NB4 (cell line): ENCODE results near the gene CCNDBP1.
A peak's percentile ranks its signal among the peaks of the same experiment; 100 is the strongest.

Experiments
- DNase-seq: peaks from one replicate; pipeline ENCODE4 v3.0.0; 2010; ENCODE audit warnings: low read depth
- H3K4me3 ChIP-seq: one replicate; pipeline ENCODE4 v1.5.1; 2011; ENCODE audit warnings: mild to moderate bottlenecking, low read depth, low read length, moderate library complexity
- CTCF ChIP-seq: IDR thresholded peaks from one replicate; pipeline ENCODE4 v1.5.1; 2012; ENCODE audit warnings: low read depth, low read length
- MAX ChIP-seq: IDR thresholded peaks from 2 replicates; pipeline ENCODE4 v1.6.1; 2011; ENCODE audit warnings: low read depth, low read length
- MYC ChIP-seq: IDR thresholded peaks from 2 replicates; pipeline ENCODE4 v1.6.1; 2011; ENCODE audit warnings: low read depth, low read length
- POLR2A ChIP-seq: IDR thresholded peaks from 2 replicates; pipeline ENCODE4 v1.6.1; 2011; ENCODE audit warnings: mild to moderate bottlenecking; ENCODE audit not compliant: insufficient read length; ENCODE audit errors: extremely low read depth

Gene CCNDBP1

GRCh38 chr15:43229977-43230376, 44.8 kb downstream of the CCNDBP1 start:
- no peak overlapping the region for H3K4me3 ChIP-seq
- TF ChIP-seq MYC (no peak), MAX (no peak), POLR2A (no peak), CTCF (no peak)
- DNase-seq = no peak

- H3K4me3 ChIP-seq = no peak overlapping the region
- no peak for DNase-seq
- TF ChIP-seq CTCF (no peak), MAX (no peak)
These were observed 45.5 kb downstream of the CCNDBP1 start for GRCh38 chr15:43230640-43231115.

GRCh38 chr15:43232289-43232874, 47.2 kb downstream of the CCNDBP1 start:
- DNase-seq = no peak
- TF ChIP-seq POLR2A (no peak), MAX (no peak), MYC (no peak), CTCF (no peak)
- no peak overlapping the region for H3K4me3 ChIP-seq

- no peak overlapping the region for H3K4me3 ChIP-seq
- DNase-seq = no peak
- TF ChIP-seq CTCF (no peak), MYC (no peak), MAX (no peak), POLR2A (no peak)
These were observed 50.3 kb downstream of the CCNDBP1 start for GRCh38 chr15:43235536-43235935.

- DNase-seq = peak; percentile 52
- H3K4me3 ChIP-seq = peak overlapping the region; percentile 6
These were observed 52.8 kb downstream of the CCNDBP1 start for GRCh38 chr15:43237842-43238470.

More at GRCh38 chr15:43237842-43238470, 52.8 kb downstream of the CCNDBP1 start:
- TF ChIP-seq POLR2A (no peak), CTCF (no peak), MYC (no peak), MAX (no peak)
